HTR-8/SVneo (cell line): ENCODE data around the gene ESPNL.
A peak's percentile ranks its signal among the peaks of the same experiment; 100 is the strongest.
"Not testable (repeated sequence)": the region's sequence is repeated elsewhere in the genome, so short reads cannot be mapped to it uniquely, and the experiment has no call there.

Source experiments
- DNase-seq: peaks from one replicate; pipeline ENCODE4 v3.0.0; 2011; ENCODE audit warnings: low spot score, mixed read lengths; ENCODE audit not compliant: insufficient read length
- FAIRE-seq: peaks from 2 replicates; lab custom pipeline; 2011; peaks lifted over from hg19 to GRCh38; lab: Jason Lieb, UNC

ESPNL gene

GRCh38 chr2:238100049-238100820 is at the start of gene ESPNL:
Gene ESPNL, plus strand, starts transcription at chr2:238100340. Its CDS starts 80 bp downstream, at chr2:238100420.
- DNase-seq (no peak), FAIRE-seq (no peak)

GRCh38 chr2:238053191-238053776 is 46.9 kb upstream of the ESPNL start:
- FAIRE-seq (no peak), DNase-seq (no peak)

- FAIRE-seq = no peak
- no peak for DNase-seq
Measured at GRCh38 chr2:238055841-238056240, 44.3 kb upstream of the ESPNL start.

- not testable (repeated sequence) for DNase-seq, FAIRE-seq
Measured at GRCh38 chr2:238057696-238058575, 42.2 kb upstream of the ESPNL start.

- FAIRE-seq = no peak
- no peak for DNase-seq
Measured at GRCh38 chr2:238059505-238059904, 40.6 kb upstream of the ESPNL start.

GRCh38 chr2:238060096-238060541 is 40.0 kb upstream of the ESPNL start:
- peak; percentile 12 for DNase-seq

GRCh38 chr2:238060542-238061314 is 39.4 kb upstream of the ESPNL start, which contains the start of gene SCLY:
Gene SCLY, plus strand, starts transcription at chr2:238061001. Its CDS starts 54 bp downstream, at chr2:238061055.
- FAIRE-seq (peak; percentile 95), DNase-seq (peak; percentile 99)

More at GRCh38 chr2:238060096-238060541, 40.0 kb upstream of the ESPNL start:
- no peak for FAIRE-seq

GRCh38 chr2:238061315-238062202 is 38.6 kb upstream of the ESPNL start:
- DNase-seq (peak; percentile 51), FAIRE-seq (no peak)

GRCh38 chr2:238063414-238064189 is 36.5 kb upstream of the ESPNL start:
- FAIRE-seq = no peak
- no peak for DNase-seq

GRCh38 chr2:238064376-238064775 is 35.8 kb upstream of the ESPNL start:
- DNase-seq = no peak
- no peak for FAIRE-seq

- FAIRE-seq (no peak), DNase-seq (no peak)
Measured at GRCh38 chr2:238065071-238065846, 34.9 kb upstream of the ESPNL start.

- no peak for FAIRE-seq
- no peak for DNase-seq
Measured at GRCh38 chr2:238066218-238066617, 33.9 kb upstream of the ESPNL start.

GRCh38 chr2:238066718-238067117 is 33.4 kb upstream of the ESPNL start:
- DNase-seq, FAIRE-seq: not testable (repeated sequence)

- FAIRE-seq (no peak), DNase-seq (no peak)
Measured at GRCh38 chr2:238067939-238068338, 32.2 kb upstream of the ESPNL start.

- FAIRE-seq (no peak), DNase-seq (no peak)
Measured at GRCh38 chr2:238069021-238069709, 31.0 kb upstream of the ESPNL start.

GRCh38 chr2:238069877-238070276 is 30.3 kb upstream of the ESPNL start:
- DNase-seq = no peak
- no peak for FAIRE-seq

- DNase-seq (no peak), FAIRE-seq (no peak)
Measured at GRCh38 chr2:238075397-238075796, 24.7 kb upstream of the ESPNL start.
